GM18519 (cell line): ENCODE results near the gene ZNRF3.
"Not testable (repeated sequence)": the region's sequence is repeated elsewhere in the genome, so short reads cannot be mapped to it uniquely, and the experiment has no call there.

Experiments
- ATAC-seq: cut with Tn5 transposase; IDR thresholded peaks from one replicate; pipeline ENCODE4 v1.9.1; 2021; ENCODE audit warnings: mild to moderate bottlenecking, moderate library complexity; ENCODE audit not compliant: unreplicated experiment, low FRiP score

The ZNRF3 gene

DNA sequence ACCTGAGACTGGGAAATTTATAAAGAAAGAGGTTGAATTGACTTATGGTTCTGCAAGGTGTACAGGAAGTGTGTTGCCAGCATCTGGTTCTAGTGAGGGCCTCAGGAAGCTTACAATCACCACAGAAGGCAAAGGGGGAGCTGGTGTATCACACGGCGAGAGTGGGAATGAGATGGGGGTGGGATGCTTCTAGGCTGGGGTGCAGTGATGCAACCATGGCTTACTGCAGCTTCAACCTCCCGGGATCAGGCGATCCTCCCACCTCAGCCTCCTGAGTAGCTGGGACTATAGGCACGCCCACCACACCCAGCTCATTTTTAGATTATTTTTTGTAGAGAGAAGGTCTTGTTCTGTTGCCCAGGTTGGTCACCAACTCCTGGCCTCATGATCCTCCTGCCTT lies 117.3 kb downstream of the ZNRF3 start:
- ATAC-seq: no peak

DNA sequence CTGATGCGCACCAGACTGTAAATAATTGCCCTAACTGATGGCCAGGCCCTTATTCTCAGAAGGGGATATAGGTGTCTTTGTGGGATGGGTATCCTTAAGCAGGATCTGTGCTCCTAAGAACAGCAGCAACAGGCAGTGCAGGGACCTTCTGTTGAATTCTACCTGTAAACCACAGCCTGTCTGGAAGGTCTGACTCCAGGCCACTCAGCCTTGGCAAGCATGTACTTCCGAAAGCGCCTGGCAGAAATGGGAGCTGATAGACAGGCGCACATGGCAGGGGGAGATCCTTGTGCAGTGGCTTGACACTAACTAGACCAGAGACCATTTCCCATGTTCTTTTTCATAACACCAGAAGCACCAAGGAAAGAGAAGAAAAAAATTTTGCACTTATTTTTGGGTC lies 119.2 kb downstream of the ZNRF3 start:
- ATAC-seq: no peak

DNA sequence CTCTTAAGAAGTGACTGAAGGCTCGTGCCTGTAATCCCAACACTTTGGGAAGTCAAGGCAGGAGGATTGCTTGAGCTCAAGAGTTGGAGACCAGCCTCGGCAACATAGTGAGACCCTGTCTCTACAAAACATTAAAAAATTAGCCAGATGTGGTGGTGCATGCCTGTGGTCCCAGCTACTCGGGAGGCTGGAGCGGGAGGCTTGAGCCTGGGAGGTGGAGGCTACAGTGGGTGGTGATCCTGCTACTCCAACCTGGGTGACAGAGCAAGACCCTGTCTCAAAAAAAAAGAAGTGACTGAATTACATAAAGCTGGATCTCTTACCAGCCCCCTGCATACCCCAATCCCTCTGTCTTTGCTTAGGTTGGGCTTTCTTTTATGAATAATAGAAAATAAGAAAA lies 120.2 kb downstream of the ZNRF3 start:
- no peak for ATAC-seq

DNA sequence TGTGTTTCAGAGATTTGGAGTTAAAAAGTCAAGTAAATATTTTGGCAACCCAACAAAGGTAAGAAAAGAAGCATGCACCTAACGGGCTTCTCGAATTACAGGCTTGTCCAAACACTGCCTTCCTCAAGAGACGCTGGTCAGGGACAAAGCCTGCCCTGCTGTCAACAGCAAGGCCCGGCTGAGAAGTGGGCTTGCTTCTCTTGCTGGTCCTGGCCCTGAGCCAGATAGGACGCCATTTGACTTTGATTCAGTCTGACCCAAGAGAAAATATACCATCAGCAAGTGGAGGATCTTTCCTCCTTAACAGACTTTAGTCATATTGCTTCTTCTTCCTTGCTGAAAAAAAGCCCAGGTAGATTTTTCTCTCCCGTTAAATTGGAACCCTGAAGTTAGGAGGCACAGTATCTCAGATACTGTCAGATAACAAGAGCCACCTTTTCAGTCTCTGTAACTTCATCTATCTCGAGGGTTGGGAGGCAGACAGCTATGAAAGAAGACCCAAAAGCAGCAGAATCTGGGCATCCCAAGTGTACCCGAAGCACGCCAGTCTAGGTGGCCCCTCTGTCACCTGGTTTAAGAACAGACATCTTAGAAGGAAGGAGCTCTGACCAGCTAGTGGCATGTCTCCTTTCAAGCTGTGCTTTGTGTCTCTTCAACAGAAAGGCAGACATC lies 120.7 kb downstream of the ZNRF3 start:
- ATAC-seq: no peak

DNA sequence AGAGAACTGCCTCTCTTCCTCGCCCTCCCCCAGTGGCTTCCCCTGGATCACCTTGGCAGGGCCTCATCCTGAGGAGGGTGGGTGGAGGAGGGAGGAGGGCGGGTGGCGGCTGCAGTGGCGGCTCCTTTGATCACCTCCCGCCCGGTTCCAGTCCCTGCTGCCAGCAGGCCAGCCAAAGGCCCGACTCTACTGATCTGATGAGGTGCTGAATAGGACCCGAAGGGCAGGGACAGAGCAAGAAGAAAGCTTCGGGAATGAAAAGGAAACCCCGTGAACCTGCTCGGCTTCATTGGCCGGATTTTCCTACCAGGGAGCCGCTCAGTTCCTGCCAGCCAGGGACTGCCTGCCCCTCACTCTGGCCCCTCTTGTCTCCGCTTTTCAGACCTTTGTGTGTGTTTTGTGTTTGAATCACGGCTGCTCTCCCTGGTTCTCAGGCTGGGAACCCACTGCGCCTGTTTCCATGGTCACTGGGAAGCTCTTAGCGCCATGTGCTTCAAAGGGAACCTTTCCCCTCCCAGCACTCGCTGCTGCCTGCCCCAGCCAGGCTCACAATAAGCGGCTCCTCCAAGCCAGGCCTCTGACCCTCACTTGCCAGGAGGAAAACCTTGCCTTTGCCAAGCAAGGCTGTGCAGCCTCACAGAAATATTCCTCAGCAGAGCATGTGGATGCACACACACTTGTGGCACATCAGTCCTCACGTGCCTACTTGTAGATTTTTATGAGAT lies 121.4 kb downstream of the ZNRF3 start:
- ATAC-seq: no peak

DNA sequence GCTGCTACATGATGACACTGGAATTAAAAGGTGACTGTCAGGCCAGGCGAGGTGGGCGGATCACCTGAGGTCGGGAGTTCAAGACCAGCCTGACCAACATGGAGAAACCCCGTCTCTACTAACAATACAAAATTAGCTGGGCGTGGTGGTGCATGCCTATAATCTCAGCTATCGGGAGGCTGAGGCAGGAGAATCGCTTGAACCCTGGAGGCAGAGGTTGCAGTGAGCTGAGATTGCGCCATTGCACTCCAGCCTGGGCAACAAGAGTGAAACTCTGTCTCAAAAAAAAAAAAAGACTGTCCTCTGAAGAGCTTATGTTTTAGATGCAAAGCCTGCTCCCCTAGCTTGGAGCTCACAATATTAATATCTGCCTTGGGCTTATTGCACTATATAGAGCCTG lies 122.4 kb downstream of the ZNRF3 start:
- not testable (repeated sequence) for ATAC-seq

DNA sequence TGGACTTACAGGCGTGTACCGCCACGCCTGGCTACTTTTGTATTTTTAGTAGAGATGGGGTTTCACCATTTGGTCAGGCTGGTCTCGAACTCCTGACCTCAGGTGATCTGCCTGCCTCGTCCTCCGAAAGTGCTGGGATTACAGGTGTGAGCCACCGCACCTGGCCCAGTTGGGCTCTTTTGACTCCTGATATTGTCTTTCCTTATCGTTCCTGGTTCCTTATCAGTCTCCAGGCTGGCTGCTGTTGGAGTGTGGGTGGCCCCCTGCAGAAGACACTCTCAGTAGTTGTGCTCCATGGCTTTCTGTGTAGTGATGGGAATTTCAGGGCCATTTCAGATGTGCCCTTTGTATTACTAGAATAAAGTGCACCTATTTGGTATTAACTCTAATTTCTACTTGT lies 123.0 kb downstream of the ZNRF3 start:
- ATAC-seq: no peak

DNA sequence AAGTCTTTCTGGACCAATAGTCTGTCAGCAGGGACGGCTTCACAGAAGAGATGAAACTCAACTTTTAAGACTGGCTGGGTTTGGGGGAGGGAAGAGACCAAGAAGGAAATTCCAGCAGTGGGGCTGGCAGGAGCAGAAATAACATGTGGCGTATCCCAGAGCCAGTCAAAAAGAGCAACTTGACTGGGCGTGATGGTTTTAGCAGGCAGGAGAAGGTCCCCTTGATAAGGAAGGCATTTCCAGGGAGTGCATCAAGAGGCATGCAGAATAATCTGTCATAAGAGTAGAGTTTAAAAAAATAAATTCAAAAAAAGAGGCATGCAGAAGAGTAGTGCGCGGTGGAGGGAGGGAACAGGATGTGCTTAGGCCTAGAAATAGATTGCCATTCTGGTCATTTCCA lies 125.8 kb downstream of the ZNRF3 start:
- ATAC-seq: no peak

DNA sequence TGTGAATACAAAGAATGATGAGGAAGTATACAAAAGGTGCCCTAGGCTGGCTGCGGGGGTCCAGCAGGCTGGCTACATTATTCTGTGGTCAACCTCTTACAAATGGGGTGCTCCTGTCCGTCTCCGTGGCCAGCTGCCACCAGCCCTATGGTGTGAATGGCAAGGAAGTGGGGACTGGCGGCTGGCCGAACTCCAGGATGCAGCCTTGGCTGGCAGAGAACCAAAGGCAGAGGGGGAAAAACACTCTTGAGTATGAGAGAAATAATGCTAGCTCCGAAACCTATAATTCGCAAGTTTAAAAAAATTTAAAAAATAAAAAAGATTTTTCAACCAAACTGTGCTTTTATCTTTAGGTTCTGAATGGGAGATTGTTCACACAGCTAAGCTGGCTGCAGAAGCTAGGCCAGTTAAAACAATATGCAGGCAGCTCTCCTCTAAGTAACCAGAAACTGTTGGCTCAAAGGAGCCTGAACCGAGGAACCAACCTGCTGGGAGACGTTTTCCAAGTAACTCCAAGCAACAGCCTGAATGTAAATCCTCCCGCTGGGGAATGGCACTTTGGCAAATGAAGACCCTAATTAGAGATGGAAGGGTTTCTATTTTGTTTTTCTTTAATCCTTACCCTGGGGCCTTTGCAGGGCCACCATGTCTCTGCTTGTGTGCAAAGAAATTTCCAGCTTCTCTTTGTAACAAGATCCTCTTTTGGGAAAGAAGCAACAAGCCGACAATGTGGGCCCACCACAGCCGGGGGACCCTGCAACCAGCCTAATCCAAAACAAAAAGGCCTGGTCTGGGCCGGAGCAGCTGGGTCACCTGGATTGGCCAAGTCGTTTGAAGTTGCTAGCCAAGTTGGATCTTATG lies 128.1 kb downstream of the ZNRF3 start:
- no peak for ATAC-seq

DNA sequence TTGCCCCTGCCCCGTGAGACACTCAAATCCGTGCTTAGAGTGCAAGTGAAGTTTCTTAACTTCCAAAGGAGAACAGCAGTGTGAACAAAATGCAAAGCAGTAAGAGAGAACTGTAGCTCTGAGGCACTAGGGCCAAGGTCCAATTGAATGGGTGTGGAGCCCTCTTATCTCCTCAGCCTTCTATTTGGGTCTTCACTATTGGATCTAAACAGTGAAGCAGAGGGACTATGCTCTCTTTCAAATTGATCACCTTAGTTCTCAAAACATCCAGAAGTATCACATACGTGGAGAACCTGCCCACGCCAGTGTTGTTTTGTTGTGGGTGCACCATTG lies 128.7 kb downstream of the ZNRF3 start:
- ATAC-seq: no peak

DNA sequence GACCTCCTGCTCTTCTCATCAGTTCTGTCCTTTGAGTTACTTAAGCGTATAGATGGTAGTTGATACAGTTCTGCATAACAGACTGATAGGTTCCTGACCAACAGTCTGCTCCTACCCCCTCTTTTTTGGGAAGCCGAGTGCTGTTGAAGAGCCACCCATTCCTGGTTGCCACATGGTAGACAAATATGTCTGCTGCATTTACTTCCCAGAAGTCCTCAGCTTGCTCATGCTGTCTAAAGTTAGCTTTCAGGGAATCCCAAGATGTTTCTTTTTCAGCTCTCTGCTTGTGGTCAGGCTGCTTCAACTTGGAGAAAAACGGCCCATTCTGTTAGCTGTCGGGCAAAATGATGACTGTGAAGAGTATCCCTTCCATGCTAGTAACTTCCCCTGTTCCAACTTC lies 129.6 kb downstream of the ZNRF3 start:
- no peak for ATAC-seq

DNA sequence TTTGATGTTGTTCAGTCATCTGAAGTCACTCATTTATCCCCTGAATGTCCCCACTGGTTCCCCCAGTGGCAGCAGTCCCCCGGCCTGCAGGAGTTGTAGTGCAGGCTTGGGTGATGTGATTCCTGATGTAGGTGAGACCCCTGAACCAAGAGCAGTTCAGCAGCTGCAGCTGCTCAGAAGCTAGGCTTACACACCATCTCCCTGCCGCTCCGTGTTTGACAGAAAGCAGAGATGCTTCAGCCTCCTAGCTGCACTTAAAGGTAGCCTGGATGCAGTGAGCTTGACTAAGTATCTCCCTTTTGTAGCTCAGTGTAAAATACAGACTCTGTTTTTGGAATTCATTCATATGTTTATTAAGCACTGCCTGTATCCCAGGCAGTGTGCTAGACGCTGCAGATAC lies 130.9 kb downstream of the ZNRF3 start:
- ATAC-seq: no peak

DNA sequence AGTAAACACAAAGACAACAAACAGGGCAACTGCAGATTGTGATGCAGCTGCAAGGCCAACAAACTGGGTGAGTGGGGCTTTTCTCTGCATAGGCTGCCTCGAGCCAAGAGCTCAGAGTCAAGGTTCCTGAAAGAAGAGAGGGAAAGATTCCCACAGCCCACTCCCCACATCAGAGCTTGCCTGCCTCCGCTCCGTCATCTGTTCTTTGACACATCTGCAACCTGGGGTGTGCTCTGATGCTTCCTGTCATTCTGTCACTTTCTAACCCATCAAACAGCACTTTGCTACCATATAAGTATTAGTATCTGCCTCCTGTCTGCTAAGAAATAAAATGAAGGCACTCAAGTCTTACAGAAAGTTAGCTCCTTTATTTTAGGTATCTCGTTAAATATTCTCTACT lies 131.4 kb downstream of the ZNRF3 start:
- ATAC-seq: no peak

DNA sequence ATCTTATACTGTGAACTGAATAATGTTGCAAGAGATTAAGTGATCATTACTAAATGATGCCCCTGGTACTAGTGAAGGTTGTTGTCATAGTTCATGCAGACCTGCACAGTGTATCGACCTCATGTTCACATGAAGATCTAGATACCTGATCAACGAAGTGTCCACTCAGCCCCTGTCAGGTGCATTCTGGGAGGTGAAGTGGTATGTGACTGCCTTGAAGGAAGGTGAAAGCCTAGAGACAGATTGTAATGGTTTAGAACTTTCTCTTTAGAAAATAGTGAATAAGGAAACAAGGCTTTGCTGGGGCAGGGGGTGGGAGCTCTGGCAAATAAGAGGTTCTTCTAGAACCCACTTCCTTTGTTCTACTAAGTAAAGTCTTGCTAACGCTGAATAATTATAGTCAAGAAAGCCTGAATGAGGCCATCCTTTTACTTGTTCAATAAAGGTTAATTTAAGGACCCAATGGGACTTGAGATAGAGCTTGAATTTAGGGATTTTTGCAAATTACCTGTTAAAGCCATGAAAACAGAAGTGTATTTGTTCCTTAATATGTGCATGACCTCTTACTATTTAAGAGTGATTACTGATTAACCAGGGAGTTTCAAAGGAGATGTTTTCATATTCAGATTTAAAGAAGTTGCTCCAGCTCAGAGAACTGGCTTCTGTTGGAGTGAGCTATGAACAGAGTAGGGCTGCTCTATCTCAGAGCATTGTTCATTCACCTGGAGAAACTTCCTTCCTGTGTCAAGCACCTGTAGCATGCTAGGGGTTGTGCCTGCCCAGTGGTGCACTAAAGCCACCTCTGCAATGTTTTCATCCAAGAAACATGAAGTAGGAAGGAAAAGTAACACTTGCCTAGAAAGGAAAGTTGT lies 132.9 kb downstream of the ZNRF3 start:
- no peak for ATAC-seq

DNA sequence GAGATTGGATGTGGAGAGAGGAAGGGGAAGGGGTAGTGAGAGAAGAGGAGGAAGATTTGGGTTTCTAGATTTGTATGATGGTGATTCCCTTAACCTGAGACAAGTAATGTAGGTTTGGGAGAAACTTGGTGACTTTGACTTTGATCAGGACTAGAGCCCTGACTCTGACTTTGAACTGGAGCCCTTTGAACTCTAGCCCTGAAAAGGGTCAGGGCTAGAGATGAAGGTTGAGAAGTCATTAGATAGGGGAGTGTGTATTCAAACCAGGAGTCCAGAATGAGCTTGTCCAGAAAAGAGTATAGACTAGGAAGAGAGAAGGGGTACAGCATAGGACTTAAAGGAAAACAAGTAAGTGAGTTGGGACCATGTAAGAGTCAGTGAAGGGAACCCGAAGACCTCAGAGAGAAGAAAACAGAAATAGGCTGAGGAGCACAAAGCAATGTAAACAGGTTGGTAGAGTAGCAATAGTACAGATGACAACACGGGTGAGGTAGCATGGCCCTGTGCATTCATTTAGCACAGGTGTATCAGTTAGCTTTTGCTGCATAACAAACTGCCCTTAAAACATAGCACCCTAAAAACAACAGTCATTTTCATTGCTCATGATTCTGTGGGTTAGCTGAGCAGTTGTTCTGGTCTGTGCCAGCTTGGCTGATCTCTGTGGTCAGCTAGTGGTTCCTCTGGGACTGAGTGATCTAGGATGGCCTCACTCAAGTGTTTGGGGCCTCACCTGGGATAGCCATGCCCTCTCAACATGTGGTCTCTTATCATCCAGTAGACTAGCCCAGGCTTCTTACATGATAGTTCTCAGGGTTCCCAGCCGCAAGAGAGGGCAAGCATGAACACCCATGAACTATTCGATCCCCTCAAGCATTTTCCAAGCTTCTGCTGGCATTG lies 135.2 kb downstream of the ZNRF3 start:
- ATAC-seq: no peak

DNA sequence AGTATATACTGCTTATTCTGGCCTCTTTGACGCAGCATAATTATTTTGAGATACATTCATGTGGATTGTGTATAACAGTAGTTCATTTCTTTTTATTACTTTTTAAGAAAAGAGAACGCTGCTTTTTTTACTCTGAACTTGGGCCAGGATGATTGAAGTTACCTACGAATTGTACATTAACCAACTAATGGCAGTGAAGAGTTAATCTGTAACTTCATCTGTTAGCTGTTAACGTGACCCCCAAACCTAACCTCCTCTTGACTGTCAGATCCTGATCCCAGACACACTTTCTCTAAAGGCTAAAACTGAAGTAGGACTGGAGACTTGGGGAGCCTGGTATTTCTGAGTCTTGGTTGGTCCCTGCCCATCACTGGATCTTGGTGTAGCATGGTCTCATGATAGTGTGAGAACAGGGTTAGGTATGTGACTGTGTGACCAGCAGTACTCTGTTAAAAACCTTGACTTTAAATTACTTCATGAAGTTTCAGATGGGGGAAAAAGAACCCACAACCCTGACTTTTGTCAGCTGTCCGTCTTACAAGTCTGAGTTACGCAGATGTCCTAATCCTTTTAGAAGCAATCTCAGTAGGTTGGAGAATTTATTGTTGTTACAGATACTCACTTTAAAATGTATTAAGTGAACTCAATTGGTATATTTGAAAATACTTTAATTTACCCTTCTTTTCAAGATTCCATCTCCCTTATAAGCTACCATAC lies 138.9 kb downstream of the ZNRF3 start:
- ATAC-seq: no peak

DNA sequence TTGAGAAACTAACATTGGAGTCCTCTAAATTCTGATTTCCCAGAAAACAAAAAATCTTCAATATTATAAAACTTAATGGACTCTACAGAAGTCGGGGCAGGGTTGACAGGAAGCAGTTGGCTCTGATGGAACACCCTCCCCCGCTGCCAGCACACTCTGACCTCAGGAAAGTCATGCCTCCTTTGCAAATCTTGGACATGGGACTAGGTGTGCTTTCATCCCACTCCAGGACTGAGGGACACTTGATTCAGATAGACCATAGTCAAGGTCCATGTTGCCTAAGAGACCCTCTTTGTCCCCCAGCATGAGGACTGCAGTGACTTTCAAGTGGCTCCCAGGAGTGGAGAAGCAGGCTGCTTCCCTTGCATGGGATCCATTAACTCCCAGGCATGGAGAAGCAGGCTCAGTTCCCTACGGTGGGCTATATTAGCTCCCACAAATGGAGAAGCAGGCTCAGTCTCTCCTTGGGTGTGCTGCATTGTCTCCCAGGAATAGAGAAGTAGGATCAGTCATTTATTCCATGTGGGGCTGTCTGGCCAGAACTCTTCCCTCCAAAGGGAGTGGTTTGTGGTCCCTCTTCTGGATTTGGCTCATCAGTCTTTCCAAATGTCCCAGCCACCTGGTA lies 139.9 kb downstream of the ZNRF3 start:
- no peak for ATAC-seq

DNA sequence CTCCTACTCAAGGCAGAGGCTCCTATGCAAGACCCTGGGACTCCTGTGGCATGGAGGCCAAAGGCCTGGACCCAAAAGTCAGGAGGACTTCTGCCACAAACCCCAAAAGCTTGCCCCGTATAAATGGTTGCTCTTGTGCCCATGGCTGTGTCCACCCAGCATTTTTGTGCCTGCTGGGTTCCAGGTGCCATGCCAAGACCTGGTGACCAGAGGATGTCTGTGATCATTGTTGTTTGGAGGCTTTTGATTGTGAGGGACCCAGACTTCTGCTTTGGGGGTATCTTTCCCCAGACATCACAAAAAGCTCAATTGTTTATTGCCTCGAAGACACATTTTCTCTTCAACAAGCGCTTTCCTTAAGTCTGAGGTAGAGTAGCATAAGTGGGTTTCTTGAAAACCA lies 143.2 kb downstream of the ZNRF3 start:
- no peak for ATAC-seq

DNA sequence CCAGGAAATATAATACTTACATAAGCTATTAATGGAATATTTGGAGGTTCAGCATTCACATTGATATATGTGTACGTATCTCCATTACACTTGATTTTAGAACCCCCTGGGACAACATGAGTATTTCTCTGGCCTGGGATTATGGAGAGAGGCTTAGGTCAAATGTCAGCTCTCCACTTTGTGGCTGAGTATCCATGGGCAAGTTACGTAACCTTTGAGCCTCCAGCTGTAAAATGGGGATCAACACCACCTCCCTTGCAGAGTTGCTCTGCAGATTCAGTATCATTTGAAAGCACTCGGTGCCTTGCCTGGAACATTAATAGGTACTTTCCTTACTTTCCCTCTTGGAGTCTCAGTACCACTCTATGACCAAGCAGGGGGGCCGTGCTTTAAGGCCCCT lies 145.1 kb downstream of the ZNRF3 start:
- no peak for ATAC-seq
